Peyer's patch (tissue), 4 donors: Measurements from ENCODE around the gene ALKBH5.

Experiments
- CTCF ChIP-seq, 6 experiments: fragments of 450-650 bp in 4 of 6; fragments of 200-600 bp in 2 of 6; sonication (generic) in 1 of 6; IDR thresholded peaks; one replicate each; pipeline ENCODE4 v1.5.1; 2017 to 2019; ENCODE audit warnings: antibody characterized with exemption in 6 of 6, mild to moderate bottlenecking in 3 of 6, moderate library complexity in 1 of 6
- POLR2A ChIP-seq, 2 donors: fragments of 450-650 bp; IDR thresholded peaks; one replicate each; pipeline ENCODE4 v1.5.1; 2017; ENCODE audit warnings: antibody characterized with exemption in 2 of 2, mild to moderate bottlenecking in 2 of 2, moderate library complexity in 2 of 2

- TF ChIP-seq CTCF (IDR thresholded peaks at IDR 0.05) (no peak), POLR2A (IDR thresholded peaks at IDR 0.05) (no peak)
These were observed 11.6 kb downstream of the ALKBH5 start for GRCh38 chr17:18195246-18195645.
